Bone marrow (tissue), 2 donors: ENCODE results near the gene LRFN2.
A peak's percentile ranks its signal among the peaks of the same experiment; 100 is the strongest.

ENCODE experiments used
- DNase-seq, 2 donors: peaks; one replicate each; lab custom pipeline; 2025; lab: John Stamatoyannopoulos, UW

The LRFN2 gene

GRCh38 chr6:40587240-40588069 is at the start of gene LRFN2:
TSS of gene LRFN2 (minus strand) at chr6:40587364.
- peak in 1 of 2 donors; percentile 23 for DNase-seq

- no peak for DNase-seq
Measured at GRCh38 chr6:40634429-40634828, 47.3 kb upstream of the LRFN2 start.

GRCh38 chr6:40631744-40632143 is 44.6 kb upstream of the LRFN2 start:
- no peak for DNase-seq

- no peak for DNase-seq
Measured at GRCh38 chr6:40630488-40630887, 43.3 kb upstream of the LRFN2 start.

- DNase-seq, result no peak
Measured at GRCh38 chr6:40630051-40630450, 42.9 kb upstream of the LRFN2 start.

GRCh38 chr6:40629463-40629862 is 42.3 kb upstream of the LRFN2 start:
- DNase-seq, result no peak

- DNase-seq, result no peak
Measured at GRCh38 chr6:40627316-40627715, 40.2 kb upstream of the LRFN2 start.

- DNase-seq, result no peak
Measured at GRCh38 chr6:40626886-40627285, 39.7 kb upstream of the LRFN2 start.

- DNase-seq, result no peak
Measured at GRCh38 chr6:40623932-40624331, 36.8 kb upstream of the LRFN2 start.

GRCh38 chr6:40623178-40623577 is 36.0 kb upstream of the LRFN2 start:
- DNase-seq, result no peak

GRCh38 chr6:40620574-40621240 is 33.5 kb upstream of the LRFN2 start:
- no peak for DNase-seq

- DNase-seq, result no peak
Measured at GRCh38 chr6:40614671-40615070, 27.5 kb upstream of the LRFN2 start.

- no peak for DNase-seq
Measured at GRCh38 chr6:40611912-40612311, 24.7 kb upstream of the LRFN2 start.

GRCh38 chr6:40611434-40611833 is 24.3 kb upstream of the LRFN2 start:
- DNase-seq, result no peak

- no peak for DNase-seq
Measured at GRCh38 chr6:40610229-40610628, 23.1 kb upstream of the LRFN2 start.

GRCh38 chr6:40606981-40607380 is 19.8 kb upstream of the LRFN2 start:
- DNase-seq, result no peak

GRCh38 chr6:40606526-40606925 is 19.4 kb upstream of the LRFN2 start:
- no peak for DNase-seq

GRCh38 chr6:40604082-40604481 is 16.9 kb upstream of the LRFN2 start:
- DNase-seq, result no peak

- DNase-seq, result no peak
Measured at GRCh38 chr6:40599555-40599954, 12.4 kb upstream of the LRFN2 start.

GRCh38 chr6:40598516-40598915 is 11.4 kb upstream of the LRFN2 start:
- DNase-seq, result no peak

- no peak for DNase-seq
Measured at GRCh38 chr6:40597301-40597700, 10.1 kb upstream of the LRFN2 start.

- DNase-seq, result no peak
Measured at GRCh38 chr6:40588480-40588879, 1.3 kb upstream of the LRFN2 start.

- DNase-seq, result no peak
Measured at GRCh38 chr6:40588070-40588384, 863 bp upstream of the LRFN2 start.
